ENCODE measurements around the gene SMPD3. TPM values are rescaled to one million over a fixed set of nuclear protein-coding genes. Genes with fewer than 3 reads are reported as not detected.

Gene SMPD3
- total RNA-seq, 2 experiments from 2014 or later: 11.1 to 12.0 TPM

GRCh38 chr16:68372806-68373205 is 75.5 kb downstream of the SMPD3 start:
- H3K4me1 Mint-ChIP-seq (ENCODE audit: low read depth): peaks cover 39% of the 10 kb centered on the region
- POLR2A ChIA-PET: no interaction called here
- peaks cover 40% of the 10 kb centered on the region for H3K27me3 Mint-ChIP-seq (ENCODE audit: low read depth)
- no peak overlapping the region for H3K4me3 Mint-ChIP-seq
- no peak overlapping the region for H3K27ac Mint-ChIP-seq
- CTCF ChIA-PET: interaction anchor here (0.9 to 1.4 kb wide), 3 partner anchors 17 to 24 kb away, joined by 3 to 4 read pairs (median 3); no protein-coding TSS in a partner anchor
- DNase-seq (no peak), ATAC-seq (no peak)
- H3K9me3 Mint-ChIP-seq (ENCODE audit: insufficient read depth): no peaks in the 10 kb centered on the region
- no peaks in the 10 kb centered on the region for H3K36me3 Mint-ChIP-seq (ENCODE audit: low read depth)

GRCh38 chr16:68372381-68372720 is 76.0 kb downstream of the SMPD3 start:
- POLR2A ChIA-PET: no interaction called here
- no peak for ATAC-seq

GRCh38 chr16:68371706-68372380 is 76.5 kb downstream of the SMPD3 start:
- ChIA-PET POLR2A (no interaction called here), CTCF (interaction anchor here (1.1 to 2.0 kb wide), 4 partner anchors 16 to 149 kb away, joined by 3 to 9 read pairs (median 4); no protein-coding TSS in a partner anchor)
- H3K4me3 Mint-ChIP-seq: no peak overlapping the region
- DNase-seq (no peak), ATAC-seq (no peak)
- peaks cover 47% of the 10 kb centered on the region for H3K4me1 Mint-ChIP-seq (ENCODE audit: low read depth)
- H3K27ac Mint-ChIP-seq: peak overlapping the region; percentile 25
- peaks cover 2% of the 10 kb centered on the region for H3K36me3 Mint-ChIP-seq (ENCODE audit: low read depth)
- H3K27me3 Mint-ChIP-seq (ENCODE audit: low read depth): peaks cover 42% of the 10 kb centered on the region
- H3K9me3 Mint-ChIP-seq (ENCODE audit: insufficient read depth): no peaks in the 10 kb centered on the region

More at GRCh38 chr16:68372381-68372720, 76.0 kb downstream of the SMPD3 start:
- H3K4me3 Mint-ChIP-seq: no peak overlapping the region
- H3K27ac Mint-ChIP-seq: no peak overlapping the region
- H3K36me3 Mint-ChIP-seq (ENCODE audit: low read depth): no peaks in the 10 kb centered on the region
- no peaks in the 10 kb centered on the region for H3K9me3 Mint-ChIP-seq (ENCODE audit: insufficient read depth)
- DNase-seq: no peak
- CTCF ChIA-PET: interaction anchor here (1.1 to 1.4 kb wide), 2 partner anchors 16 to 18 kb away, joined by 3 to 4 read pairs; no protein-coding TSS in a partner anchor
- H3K4me1 Mint-ChIP-seq (ENCODE audit: low read depth): peaks cover 44% of the 10 kb centered on the region
- H3K27me3 Mint-ChIP-seq (ENCODE audit: low read depth): peaks cover 42% of the 10 kb centered on the region

- Mint-ChIP-seq H3K4me3 (no peak overlapping the region), H3K9me3 (ENCODE audit: insufficient read depth) (no peaks in the 10 kb centered on the region), H3K27ac (no peak overlapping the region), H3K4me1 (ENCODE audit: low read depth) (peaks cover 50% of the 10 kb centered on the region), H3K27me3 (ENCODE audit: low read depth) (peaks cover 42% of the 10 kb centered on the region), H3K36me3 (ENCODE audit: low read depth) (peaks cover 5% of the 10 kb centered on the region)
- ATAC-seq (no peak), DNase-seq (no peak)
- ChIA-PET CTCF (interaction anchor here (1.1 to 5.0 kb wide), 7 partner anchors 11 to 149 kb away, joined by 3 to 34 read pairs (median 6); partner anchors contain the start of gene SLC7A6), POLR2A (interaction anchor here (0.8 kb wide), 1 partner anchor 46 kb away, joined by 6 read pairs; no protein-coding TSS in a partner anchor)
Observed at GRCh38 chr16:68371276-68371651, 77.0 kb downstream of the SMPD3 start.

- H3K36me3 Mint-ChIP-seq (ENCODE audit: low read depth): peaks cover 6% of the 10 kb centered on the region
- H3K4me3 Mint-ChIP-seq: peak overlapping the region; percentile 61
- ChIA-PET POLR2A (interaction anchor here (0.8 kb wide), 1 partner anchor 46 kb away, joined by 6 read pairs; no protein-coding TSS in a partner anchor), CTCF (interaction anchor here (1.0 to 5.0 kb wide), 12 partner anchors 11 to 150 kb away, joined by 3 to 34 read pairs (median 4); partner anchors contain the start of gene SLC7A6)
- DNase-seq (peak; percentile 82), ATAC-seq (peak; percentile 54)
- H3K4me1 Mint-ChIP-seq (ENCODE audit: low read depth): peaks cover 51% of the 10 kb centered on the region
- no peaks in the 10 kb centered on the region for H3K9me3 Mint-ChIP-seq (ENCODE audit: insufficient read depth)
- peaks cover 40% of the 10 kb centered on the region for H3K27me3 Mint-ChIP-seq (ENCODE audit: low read depth)
- H3K27ac Mint-ChIP-seq: peak overlapping the region; percentile 80
Observed at GRCh38 chr16:68370581-68371275, 77.6 kb downstream of the SMPD3 start.

- POLR2A ChIA-PET: interaction anchor here (1.0 kb wide), 1 partner anchor 13 kb away, joined by 3 read pairs; no protein-coding TSS in a partner anchor
- H3K4me3 Mint-ChIP-seq: peak overlapping the region; percentile 61
Observed at GRCh38 chr16:68369697-68370580, 78.4 kb downstream of the SMPD3 start.

GRCh38 chr16:68369168-68369567 is 79.1 kb downstream of the SMPD3 start:
- peak overlapping the region; percentile 71 for H3K27ac Mint-ChIP-seq
- ChIA-PET CTCF (interaction anchor here (0.9 to 5.0 kb wide), 13 partner anchors 9 to 141 kb away, joined by 3 to 34 read pairs (median 6); partner anchors contain the start of gene SLC7A6), POLR2A (interaction anchor here (0.6 to 1.0 kb wide), 2 partner anchors 12 to 158 kb away, joined by 3 read pairs; no protein-coding TSS in a partner anchor)
- no peak for ATAC-seq
- peak overlapping the region; percentile 61 for H3K4me3 Mint-ChIP-seq
- H3K36me3 Mint-ChIP-seq (ENCODE audit: low read depth): peaks cover 7% of the 10 kb centered on the region
- peaks cover 31% of the 10 kb centered on the region for H3K27me3 Mint-ChIP-seq (ENCODE audit: low read depth)
- peaks cover 53% of the 10 kb centered on the region for H3K4me1 Mint-ChIP-seq (ENCODE audit: low read depth)
- DNase-seq: no peak
- no peaks in the 10 kb centered on the region for H3K9me3 Mint-ChIP-seq (ENCODE audit: insufficient read depth)

More at GRCh38 chr16:68369697-68370580, 78.4 kb downstream of the SMPD3 start:
- CTCF ChIA-PET: interaction anchor here (1.0 to 5.0 kb wide), 16 partner anchors 8 to 151 kb away, joined by 3 to 34 read pairs (median 6); partner anchors contain the start of gene SLC7A6
- Mint-ChIP-seq H3K4me1 (ENCODE audit: low read depth) (peaks cover 51% of the 10 kb centered on the region), H3K9me3 (ENCODE audit: insufficient read depth) (no peaks in the 10 kb centered on the region), H3K27me3 (ENCODE audit: low read depth) (peaks cover 37% of the 10 kb centered on the region), H3K36me3 (ENCODE audit: low read depth) (peaks cover 6% of the 10 kb centered on the region), H3K27ac (peak overlapping the region; percentile 80)
- DNase-seq: peak; percentile 65
- ATAC-seq: peak; percentile 59

GRCh38 chr16:68368301-68368888 is 79.9 kb downstream of the SMPD3 start:
- DNase-seq: peak; percentile 44
- Mint-ChIP-seq H3K27me3 (ENCODE audit: low read depth) (peaks cover 27% of the 10 kb centered on the region), H3K4me3 (peak overlapping the region; percentile 61), H3K4me1 (ENCODE audit: low read depth) (peaks cover 53% of the 10 kb centered on the region), H3K9me3 (ENCODE audit: insufficient read depth) (no peaks in the 10 kb centered on the region), H3K27ac (peak overlapping the region; percentile 72), H3K36me3 (ENCODE audit: low read depth) (peaks cover 10% of the 10 kb centered on the region)
- CTCF ChIA-PET: interaction anchor here (0.6 to 5.0 kb wide), 14 partner anchors 10 to 153 kb away, joined by 3 to 34 read pairs (median 4); partner anchors contain the start of gene SLC7A6
- ATAC-seq: peak; percentile 26
- POLR2A ChIA-PET: interaction anchor here (0.6 to 1.0 kb wide), 3 partner anchors 11 to 157 kb away, joined by 3 read pairs; no protein-coding TSS in a partner anchor

GRCh38 chr16:68367891-68368290 is 80.4 kb downstream of the SMPD3 start:
- peak overlapping the region; percentile 30 for H3K27ac Mint-ChIP-seq
- POLR2A ChIA-PET: interaction anchor here (1.0 kb wide), 1 partner anchor 21 kb away, joined by 3 read pairs; no protein-coding TSS in a partner anchor

GRCh38 chr16:68367440-68367839 is 80.9 kb downstream of the SMPD3 start:
- POLR2A ChIA-PET: no interaction called here
- no peak for ATAC-seq
- no peak overlapping the region for H3K27ac Mint-ChIP-seq

More at GRCh38 chr16:68367891-68368290, 80.4 kb downstream of the SMPD3 start:
- CTCF ChIA-PET: interaction anchor here (0.6 to 5.0 kb wide), 11 partner anchors 10 to 153 kb away, joined by 3 to 34 read pairs (median 4); partner anchors contain the start of gene SLC7A6
- Mint-ChIP-seq H3K36me3 (ENCODE audit: low read depth) (peaks cover 10% of the 10 kb centered on the region), H3K4me1 (ENCODE audit: low read depth) (peaks cover 53% of the 10 kb centered on the region), H3K4me3 (peak overlapping the region; percentile 22), H3K9me3 (ENCODE audit: insufficient read depth) (no peaks in the 10 kb centered on the region), H3K27me3 (ENCODE audit: low read depth) (peaks cover 23% of the 10 kb centered on the region)
- DNase-seq (no peak), ATAC-seq (no peak)

More at GRCh38 chr16:68367440-68367839, 80.9 kb downstream of the SMPD3 start:
- CTCF ChIA-PET: interaction anchor here (0.9 to 5.0 kb wide), 5 partner anchors 10 to 175 kb away, joined by 3 to 34 read pairs (median 8); no protein-coding TSS in a partner anchor
- Mint-ChIP-seq H3K9me3 (ENCODE audit: insufficient read depth) (no peaks in the 10 kb centered on the region), H3K4me1 (ENCODE audit: low read depth) (peaks cover 53% of the 10 kb centered on the region), H3K27me3 (ENCODE audit: low read depth) (peaks cover 23% of the 10 kb centered on the region), H3K4me3 (no peak overlapping the region), H3K36me3 (ENCODE audit: low read depth) (peaks cover 12% of the 10 kb centered on the region)
- DNase-seq: no peak

Measured in activated CD8-positive, alpha-beta T cell treated with anti-CD3 and anti-CD28 coated beads, Interleukin-2, amount 10 ng/mL, durations not matched to agents 7 days and 5 days (primary cell).